Osteoblast (primary cell): ENCODE results near the gene PEMT. TPM values are rescaled to one million over a fixed set of nuclear protein-coding genes. Genes with fewer than 3 reads are reported as not detected.

Experiments
- DNase-seq: peaks from one replicate; pipeline ENCODE4 v3.0.0; 2011; ENCODE audit warnings: low spot score, mixed read lengths; ENCODE audit not compliant: insufficient read length; ENCODE audit errors: missing footprints
- H2AFZ ChIP-seq: 2 replicates; pipeline ENCODE4 v1.6.0; 2011; ENCODE audit warnings: mild to moderate bottlenecking, low read length
- H3K27ac ChIP-seq: 2 replicates; pipeline ENCODE4 v1.5.1; 2011; ENCODE audit warnings: mild to moderate bottlenecking, low read depth, low read length, moderate library complexity
- H3K27me3 ChIP-seq: 2 replicates; pipeline ENCODE4 v1.6.0; 2012; ENCODE audit warnings: mild to moderate bottlenecking, control low read depth, inconsistent platforms, low read length, moderate library complexity; ENCODE audit not compliant: insufficient read depth
- H3K36me3 ChIP-seq: 2 replicates; pipeline ENCODE4 v1.5.1; 2011; ENCODE audit warnings: mild to moderate bottlenecking, low read length, control low read depth, moderate library complexity; ENCODE audit not compliant: insufficient read depth
- H3K4me1 ChIP-seq: 2 replicates; pipeline ENCODE4 v1.5.1; 2011; ENCODE audit warnings: mild to moderate bottlenecking, low read length, control low read depth, moderate library complexity; ENCODE audit not compliant: insufficient read depth
- H3K4me2 ChIP-seq: 2 replicates; pipeline ENCODE4 v1.6.0; 2011; ENCODE audit warnings: mild to moderate bottlenecking, low read length; ENCODE audit not compliant: insufficient read depth
- H3K4me3 ChIP-seq: fragments of 200-600 bp; sonication (generic); 3 replicates; pipeline ENCODE4 v1.5.1; 2012; ENCODE audit warnings: mild to moderate bottlenecking, low read length, inconsistent platforms; ENCODE audit not compliant: insufficient read depth
- H3K79me2 ChIP-seq: 2 replicates; pipeline ENCODE4 v1.6.0; 2012; ENCODE audit warnings: mild to moderate bottlenecking, low read length, control low read depth, inconsistent platforms; ENCODE audit not compliant: insufficient read depth
- H3K9me3 ChIP-seq: 2 replicates; pipeline ENCODE4 v1.5.1; 2011; ENCODE audit warnings: low read depth, low read length, control low read depth
- H4K20me1 ChIP-seq: 2 replicates; pipeline ENCODE4 v1.6.0; 2012; ENCODE audit warnings: mild to moderate bottlenecking, low read length, control low read depth; ENCODE audit not compliant: insufficient read depth
- CTCF ChIP-seq: IDR thresholded peaks from 2 replicates; pipeline ENCODE4 v1.5.1; 2011; ENCODE audit warnings: mild to moderate bottlenecking, low read depth, low read length, moderate library complexity; ENCODE audit errors: extremely low read depth
- total RNA-seq: library from RNA; depleted of rRNA; stranded (reverse); fragments of >200 nt; gene quantifications from 2 replicates; pipeline ENCODE4 v1.2.3, GENCODE V29; 2012

PEMT gene
- total RNA-seq, 1 donor, result 26.4 TPM

GRCh38 chr17:17525956-17526355 is 65.6 kb downstream of the PEMT start:
- Histone ChIP-seq H3K9me3 (no peaks in the 10 kb centered on the region), H3K79me2 (no peaks in the 10 kb centered on the region), H3K36me3 (no peaks in the 10 kb centered on the region), H3K4me3 (no peak overlapping the region), H3K27ac (no peak overlapping the region), H3K27me3 (no peaks in the 10 kb centered on the region), H4K20me1 (no peaks in the 10 kb centered on the region), H2AFZ (no peak overlapping the region), H3K4me2 (no peak overlapping the region), H3K4me1 (no peaks in the 10 kb centered on the region)
- peak; percentile 54 for DNase-seq
- TF ChIP-seq CTCF, result no peak

- no peak overlapping the region for H3K4me3 ChIP-seq
- H3K79me2 ChIP-seq, result no peaks in the 10 kb centered on the region
- TF ChIP-seq CTCF, result no peak
- H2AFZ ChIP-seq, result no peak overlapping the region
- no peaks in the 10 kb centered on the region for H3K36me3 ChIP-seq
- no peaks in the 10 kb centered on the region for H3K4me1 ChIP-seq
- H3K27me3 ChIP-seq, result no peaks in the 10 kb centered on the region
- no peak overlapping the region for H3K27ac ChIP-seq
- no peaks in the 10 kb centered on the region for H3K9me3 ChIP-seq
- H4K20me1 ChIP-seq, result no peaks in the 10 kb centered on the region
- no peak overlapping the region for H3K4me2 ChIP-seq
- peak; percentile 11 for DNase-seq
Measured at GRCh38 chr17:17525311-17525710, 66.2 kb downstream of the PEMT start.

- no peak for TF ChIP-seq CTCF
- no peak overlapping the region for H3K4me3 ChIP-seq
- H2AFZ ChIP-seq, result no peak overlapping the region
- no peaks in the 10 kb centered on the region for H3K36me3 ChIP-seq
- no peaks in the 10 kb centered on the region for H3K79me2 ChIP-seq
- H3K4me1 ChIP-seq, result no peaks in the 10 kb centered on the region
- no peaks in the 10 kb centered on the region for H3K27me3 ChIP-seq
- no peaks in the 10 kb centered on the region for H4K20me1 ChIP-seq
- no peaks in the 10 kb centered on the region for H3K9me3 ChIP-seq
- H3K4me2 ChIP-seq, result no peak overlapping the region
- peak; percentile 25 for DNase-seq
- no peak overlapping the region for H3K27ac ChIP-seq
Measured at GRCh38 chr17:17523731-17524490, 67.6 kb downstream of the PEMT start.

GRCh38 chr17:17523001-17523730 is 68.3 kb downstream of the PEMT start:
- Histone ChIP-seq H3K4me2 (no peak overlapping the region), H3K79me2 (no peaks in the 10 kb centered on the region), H3K4me1 (no peaks in the 10 kb centered on the region), H3K9me3 (no peaks in the 10 kb centered on the region), H3K4me3 (no peak overlapping the region), H3K27ac (no peak overlapping the region), H3K36me3 (no peaks in the 10 kb centered on the region), H2AFZ (no peak overlapping the region), H4K20me1 (no peaks in the 10 kb centered on the region), H3K27me3 (no peaks in the 10 kb centered on the region)
- DNase-seq, result peak; percentile 67
- TF ChIP-seq CTCF, result no peak
